Omental fat pad (tissue), 4 donors: ENCODE results near the gene CCDC85C. TPM values are rescaled to one million over a fixed set of nuclear protein-coding genes. Genes with fewer than 3 reads are reported as not detected.

Experiments used
- ATAC-seq: fragments of 150-250 bp; one replicate; pipeline ENCODE4 v1.9.1; 2016; ENCODE audit warnings: mild to moderate bottlenecking, moderate library complexity; ENCODE audit not compliant: low FRiP score
- DNase-seq: peaks from one replicate; pipeline ENCODE4 v3.0.0-alpha.2; 2019; ENCODE audit warnings: low spot score
- total RNA-seq, 4 donors: library from RNA; depleted of rRNA; stranded (reverse); fragments of >200 nt; gene quantifications; one replicate each; pipeline ENCODE4 v1.1.0, GENCODE V29; 2016
- TF ChIP-seq, protein P1 (sequence below), 3 donors: fragments of 450-650 bp; IDR thresholded peaks; one replicate each; pipeline ENCODE4 v1.5.1; 2016 to 2017; ENCODE audit warnings: antibody characterized with exemption in 3 of 3, mild to moderate bottlenecking in 3 of 3, moderate library complexity in 2 of 3

The CCDC85C gene
- total RNA-seq, 4 donors from 2014 or later: 3.3 to 17.7 (median 8.3) TPM

DNA sequence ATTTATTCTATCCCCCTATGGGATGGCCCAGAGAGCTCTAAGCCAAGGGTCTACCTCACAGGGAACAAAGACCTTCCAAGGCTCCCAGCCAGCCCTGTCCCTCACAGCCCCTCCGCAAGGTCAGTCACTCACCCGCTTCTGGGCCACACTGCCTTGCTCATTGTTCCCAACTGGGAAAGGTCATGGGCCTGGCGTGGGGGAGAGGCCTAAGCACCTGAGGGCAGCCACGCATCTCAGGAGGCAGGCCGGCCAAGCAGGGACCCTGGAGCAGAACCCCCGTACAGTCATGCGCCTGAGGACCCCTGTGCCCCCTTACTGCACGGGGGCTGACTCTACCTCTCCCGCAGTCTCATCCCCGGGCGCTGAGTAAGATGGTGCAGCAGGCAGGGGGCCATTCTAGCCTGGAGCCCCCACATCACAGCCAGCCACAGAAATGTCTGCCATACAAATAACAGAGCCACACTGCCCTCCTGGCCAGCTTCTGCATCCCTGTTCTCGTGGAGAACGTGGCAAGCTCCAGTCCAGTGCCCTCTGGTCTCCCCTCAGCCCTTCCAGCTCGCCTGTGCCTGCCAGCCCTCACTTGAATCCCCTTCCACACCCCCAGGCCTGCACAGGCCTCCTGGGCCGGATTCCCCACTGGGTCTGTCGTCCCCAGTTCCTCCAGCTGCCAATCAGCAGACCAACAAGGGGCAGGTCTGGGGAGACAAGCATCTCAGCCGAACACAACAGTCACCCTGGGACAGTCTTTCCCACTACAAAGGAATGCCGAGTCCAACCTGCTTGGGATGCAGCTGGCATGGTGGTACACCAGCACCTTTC lies 16.3 kb downstream of the CCDC85C start:
- DNase-seq: no peak
- ATAC-seq: no peak
- TF ChIP-seq, protein P1, sequence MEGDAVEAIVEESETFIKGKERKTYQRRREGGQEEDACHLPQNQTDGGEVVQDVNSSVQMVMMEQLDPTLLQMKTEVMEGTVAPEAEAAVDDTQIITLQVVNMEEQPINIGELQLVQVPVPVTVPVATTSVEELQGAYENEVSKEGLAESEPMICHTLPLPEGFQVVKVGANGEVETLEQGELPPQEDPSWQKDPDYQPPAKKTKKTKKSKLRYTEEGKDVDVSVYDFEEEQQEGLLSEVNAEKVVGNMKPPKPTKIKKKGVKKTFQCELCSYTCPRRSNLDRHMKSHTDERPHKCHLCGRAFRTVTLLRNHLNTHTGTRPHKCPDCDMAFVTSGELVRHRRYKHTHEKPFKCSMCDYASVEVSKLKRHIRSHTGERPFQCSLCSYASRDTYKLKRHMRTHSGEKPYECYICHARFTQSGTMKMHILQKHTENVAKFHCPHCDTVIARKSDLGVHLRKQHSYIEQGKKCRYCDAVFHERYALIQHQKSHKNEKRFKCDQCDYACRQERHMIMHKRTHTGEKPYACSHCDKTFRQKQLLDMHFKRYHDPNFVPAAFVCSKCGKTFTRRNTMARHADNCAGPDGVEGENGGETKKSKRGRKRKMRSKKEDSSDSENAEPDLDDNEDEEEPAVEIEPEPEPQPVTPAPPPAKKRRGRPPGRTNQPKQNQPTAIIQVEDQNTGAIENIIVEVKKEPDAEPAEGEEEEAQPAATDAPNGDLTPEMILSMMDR (IDR thresholded peaks at IDR 0.05): no peak

DNA sequence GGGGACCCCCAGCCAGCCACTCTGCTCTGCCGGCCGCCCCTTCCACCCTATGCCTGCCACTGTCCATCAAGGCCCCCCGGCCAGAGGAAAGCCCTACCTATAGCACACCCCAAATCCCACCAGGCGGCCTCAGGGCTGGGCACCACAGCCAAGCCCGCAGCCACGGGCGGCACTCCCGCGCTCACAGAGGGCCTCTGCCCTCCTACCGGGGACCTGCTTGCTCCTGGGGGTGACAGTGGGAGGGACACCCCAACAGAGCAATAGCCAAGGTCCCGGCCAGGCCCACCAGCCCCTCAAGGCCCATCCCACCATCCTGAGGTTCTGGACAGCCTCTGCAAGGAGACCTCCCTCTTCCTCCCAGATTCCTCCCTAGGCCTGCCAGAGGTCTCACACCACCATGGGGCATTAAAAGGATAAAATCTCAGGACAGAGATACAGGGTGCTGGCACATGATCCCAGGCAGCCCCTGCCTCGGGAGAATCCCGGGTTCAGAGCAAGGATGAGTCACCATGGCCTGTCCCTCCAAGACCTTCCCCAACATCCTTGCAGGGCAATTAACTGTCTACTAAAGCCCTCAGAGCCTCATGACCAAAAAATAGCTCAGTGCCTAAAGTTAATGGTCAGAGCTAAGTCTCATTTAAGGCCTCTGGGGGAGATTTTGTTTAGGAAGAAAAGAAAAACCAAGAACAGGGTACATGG lies 17.1 kb downstream of the CCDC85C start:
- ATAC-seq (no peak), DNase-seq (no peak)
- TF ChIP-seq, protein P1 (IDR thresholded peaks at IDR 0.05): no peak

DNA sequence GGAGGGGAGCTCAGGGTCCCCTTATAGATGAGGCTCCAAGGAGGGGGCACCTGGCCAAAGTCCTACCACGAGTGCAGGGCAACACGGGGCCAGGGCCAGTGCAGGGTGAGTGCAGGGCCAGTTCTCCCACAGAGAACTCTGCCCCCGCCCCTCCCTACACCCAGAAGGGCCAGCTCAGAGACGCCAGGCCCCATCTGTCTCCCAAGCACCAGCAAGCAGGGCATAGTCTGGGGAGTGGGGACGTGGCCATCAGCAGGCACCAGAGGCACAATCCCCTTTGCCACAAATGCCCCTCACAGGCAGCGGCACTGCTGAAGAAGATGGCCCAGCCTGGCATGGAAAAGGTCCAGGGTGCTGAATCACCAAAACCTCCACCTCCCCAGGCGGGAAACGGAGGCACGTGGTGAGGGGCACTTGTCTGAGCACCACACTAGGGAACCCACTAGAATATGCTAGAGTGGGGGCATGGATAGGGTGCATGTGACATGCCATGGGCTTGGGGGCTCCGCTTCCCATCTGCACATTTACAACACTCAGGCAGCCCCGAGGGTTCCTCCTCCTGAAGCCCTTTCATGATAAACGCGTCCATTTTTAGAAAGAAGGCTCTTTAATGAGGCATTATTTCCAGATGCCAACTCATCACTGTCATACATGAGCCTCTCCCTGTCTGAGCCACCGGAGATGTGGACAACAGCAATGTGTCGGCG lies 17.8 kb downstream of the CCDC85C start:
- no peak for ATAC-seq

GRCh38 chr14:99584823-99585222 lies 19.2 kb downstream of the CCDC85C start:
- no peak for ATAC-seq
- DNase-seq: no peak
- TF ChIP-seq, protein P1 (IDR thresholded peaks at IDR 0.05): no peak

More for the DNA sequence above, 17.8 kb downstream of the CCDC85C start:
- no peak for DNase-seq
- TF ChIP-seq, protein P1 (IDR thresholded peaks at IDR 0.05): no peak

DNA sequence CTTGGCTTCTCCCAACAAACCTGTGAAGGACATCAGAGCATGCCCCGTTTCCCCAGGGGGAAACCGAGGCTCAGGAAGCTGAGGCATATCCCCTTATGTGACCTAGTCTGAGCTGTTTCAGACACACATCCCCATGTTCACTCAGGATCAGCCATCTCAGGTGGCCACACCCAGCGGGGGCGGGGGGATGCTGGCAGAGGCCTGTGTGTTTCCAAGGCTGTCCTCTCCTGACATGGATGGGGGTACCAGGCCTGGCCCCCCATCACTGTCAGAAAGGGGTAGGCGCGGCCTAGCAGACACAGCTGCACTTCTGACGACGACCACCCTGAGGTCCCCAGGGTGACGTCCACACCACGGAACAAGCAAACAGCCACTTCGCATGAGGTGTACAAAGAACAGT lies 22.1 kb downstream of the CCDC85C start:
- TF ChIP-seq, protein P1 (IDR thresholded peaks at IDR 0.05): no peak
- ATAC-seq (no peak), DNase-seq (no peak)

DNA sequence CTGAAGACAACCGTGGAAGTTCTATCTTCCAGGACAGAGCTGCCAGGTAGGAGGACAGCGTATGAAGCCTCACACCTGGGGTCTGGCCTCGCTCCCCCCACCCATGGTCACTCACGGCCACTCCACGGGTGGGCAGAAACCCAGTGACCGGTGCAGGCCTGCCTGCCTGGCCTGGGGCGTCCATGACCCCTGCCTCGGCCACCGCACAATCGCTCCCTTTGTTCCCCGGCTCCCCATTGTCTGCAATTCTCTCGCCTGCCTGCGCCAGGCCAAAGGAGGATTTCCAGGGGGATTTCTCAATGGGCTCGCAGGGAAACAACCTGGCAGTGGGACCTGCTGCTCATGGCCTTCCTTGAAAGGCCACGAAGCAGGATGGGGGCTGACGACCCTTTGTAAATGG lies 22.6 kb downstream of the CCDC85C start:
- no peak for ATAC-seq
- TF ChIP-seq, protein P1 (IDR thresholded peaks at IDR 0.05): no peak
- no peak for DNase-seq
